Fibroblast of lung (primary cell): ENCODE results near the gene LATS2.

Experiments
- EZH2 ChIP-seq: IDR thresholded peaks from 2 replicates; pipeline ENCODE4 v1.5.1; 2012; ENCODE audit warnings: low read length, control low read depth, mild to moderate bottlenecking; ENCODE audit errors: missing control alignments
- TF ChIP-seq, protein P1 (sequence below), 2 donors: IDR thresholded peaks in 1 of 2; conservative IDR thresholded peaks in 1 of 2; 1 replicate in 1 of 2; 2 replicates in 1 of 2; pipeline ENCODE4 v1.5.1; 2011 to 2012; ENCODE audit warnings: low read length in 2 of 2, control low read depth in 1 of 2, inconsistent platforms in 1 of 2, low read depth in 1 of 2, mild to moderate bottlenecking in 1 of 2

DNA sequence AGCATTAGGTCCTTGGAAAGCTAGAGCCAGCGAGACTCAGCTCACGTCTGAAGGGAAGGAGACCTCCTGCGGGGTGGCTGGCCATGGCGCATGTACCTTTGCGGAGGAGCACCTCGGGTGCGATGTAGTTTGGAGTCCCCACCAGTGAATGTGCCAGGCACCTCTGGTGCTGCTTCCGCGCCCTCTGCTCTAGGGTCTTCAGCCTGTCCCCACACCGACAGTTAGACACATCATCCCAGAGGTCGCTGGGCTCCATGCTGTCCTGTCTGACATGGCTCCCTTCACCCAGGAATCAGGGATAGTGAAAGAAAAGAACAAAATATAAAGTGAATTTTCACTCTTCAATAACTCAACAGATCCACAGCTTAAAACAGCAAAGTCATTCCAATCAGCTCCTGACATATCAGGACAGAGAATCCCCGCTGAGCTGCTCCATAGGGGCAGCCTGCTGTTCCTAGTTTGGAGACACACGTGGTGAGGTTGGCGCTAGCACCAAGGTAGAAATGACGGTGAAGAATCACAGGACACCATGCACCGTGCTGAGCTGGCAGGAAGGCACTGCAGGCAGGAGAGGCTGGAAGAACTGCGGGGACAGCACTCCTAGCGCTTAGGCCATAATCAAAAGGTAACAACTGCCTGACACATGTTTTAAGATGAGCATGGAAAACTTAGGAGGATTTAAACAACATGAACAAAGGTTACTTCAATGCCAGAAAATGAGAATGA, 79.9 kb downstream of the LATS2 start:
- TF ChIP-seq, protein P1, sequence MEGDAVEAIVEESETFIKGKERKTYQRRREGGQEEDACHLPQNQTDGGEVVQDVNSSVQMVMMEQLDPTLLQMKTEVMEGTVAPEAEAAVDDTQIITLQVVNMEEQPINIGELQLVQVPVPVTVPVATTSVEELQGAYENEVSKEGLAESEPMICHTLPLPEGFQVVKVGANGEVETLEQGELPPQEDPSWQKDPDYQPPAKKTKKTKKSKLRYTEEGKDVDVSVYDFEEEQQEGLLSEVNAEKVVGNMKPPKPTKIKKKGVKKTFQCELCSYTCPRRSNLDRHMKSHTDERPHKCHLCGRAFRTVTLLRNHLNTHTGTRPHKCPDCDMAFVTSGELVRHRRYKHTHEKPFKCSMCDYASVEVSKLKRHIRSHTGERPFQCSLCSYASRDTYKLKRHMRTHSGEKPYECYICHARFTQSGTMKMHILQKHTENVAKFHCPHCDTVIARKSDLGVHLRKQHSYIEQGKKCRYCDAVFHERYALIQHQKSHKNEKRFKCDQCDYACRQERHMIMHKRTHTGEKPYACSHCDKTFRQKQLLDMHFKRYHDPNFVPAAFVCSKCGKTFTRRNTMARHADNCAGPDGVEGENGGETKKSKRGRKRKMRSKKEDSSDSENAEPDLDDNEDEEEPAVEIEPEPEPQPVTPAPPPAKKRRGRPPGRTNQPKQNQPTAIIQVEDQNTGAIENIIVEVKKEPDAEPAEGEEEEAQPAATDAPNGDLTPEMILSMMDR (conservative IDR thresholded peaks at IDR 0.05 in 1 of 2, IDR thresholded peaks at IDR 0.05 in 1 of 2; ENCODE audit: low read depth in 1 of 2, low read length in 2 of 2), result no peak
- no peak for TF ChIP-seq EZH2
